Lower leg skin (tissue), 3 donors: ENCODE results near the gene GTF3C4.

Source experiments
- CTCF ChIP-seq, 3 donors: fragments of 450-650 bp; IDR thresholded peaks; one replicate each; pipeline ENCODE4 v1.5.1; 2016; ENCODE audit warnings: antibody characterized with exemption in 3 of 3, mild to moderate bottlenecking in 3 of 3, moderate library complexity in 2 of 3
- POLR2A ChIP-seq, 2 donors: fragments of 450-650 bp; IDR thresholded peaks; one replicate each; pipeline ENCODE4 v1.6.1; 2016 to 2017; ENCODE audit warnings: antibody characterized with exemption in 2 of 2, mild to moderate bottlenecking in 1 of 2, moderate library complexity in 1 of 2

- TF ChIP-seq CTCF (IDR thresholded peaks at IDR 0.05) (no peak), POLR2A (IDR thresholded peaks at IDR 0.05) (no peak)
Measured at GRCh38 chr9:132644251-132644650, 26.0 kb upstream of the GTF3C4 start.
